ENCODE results near the gene NUDT19.
A peak's percentile ranks its signal among the peaks of the same experiment; 100 is the strongest.
"Not testable (repeated sequence)": the region's sequence is repeated elsewhere in the genome, so short reads cannot be mapped to it uniquely, and the experiment has no call there.

NUDT19 gene

DNA sequence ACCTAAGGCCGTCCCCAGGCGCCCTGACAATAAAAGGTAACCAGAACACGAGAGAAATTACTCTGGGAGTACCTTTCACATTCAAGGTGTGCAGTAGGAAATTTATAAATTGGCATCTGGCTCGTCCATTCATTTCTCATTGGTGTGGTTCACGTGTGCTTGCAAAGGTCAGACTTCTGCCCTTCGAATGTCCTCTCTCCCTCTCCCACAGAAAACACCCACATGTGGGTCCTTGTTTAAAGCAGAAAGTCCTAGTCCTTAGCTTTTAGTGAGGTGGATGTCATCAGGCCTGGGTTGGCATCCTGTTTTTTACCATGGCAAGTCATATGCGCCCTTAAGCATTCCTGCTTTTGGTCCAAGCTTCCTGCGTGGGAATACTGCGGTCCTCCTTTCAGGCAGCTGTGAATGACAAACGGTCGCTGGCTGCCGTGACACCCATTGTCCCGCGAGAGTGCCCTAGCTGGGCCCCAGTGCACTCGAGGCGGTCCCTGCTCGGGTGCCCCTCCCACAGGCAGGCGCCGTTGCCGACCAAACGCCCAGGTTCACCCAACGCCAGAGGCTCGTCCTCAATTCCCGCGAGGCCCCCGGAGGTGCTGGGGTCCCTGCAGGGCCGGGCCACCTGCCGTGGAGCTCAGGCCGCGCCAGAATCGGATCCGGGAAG, at the start of gene NUDT19:
TSS of gene NUDT19 (plus strand) at position 531 of the 661 bp plus-strand sequence. CDS start 140 bp downstream, outside the sequence.
- DNase-seq: peak; percentile 80

DNA sequence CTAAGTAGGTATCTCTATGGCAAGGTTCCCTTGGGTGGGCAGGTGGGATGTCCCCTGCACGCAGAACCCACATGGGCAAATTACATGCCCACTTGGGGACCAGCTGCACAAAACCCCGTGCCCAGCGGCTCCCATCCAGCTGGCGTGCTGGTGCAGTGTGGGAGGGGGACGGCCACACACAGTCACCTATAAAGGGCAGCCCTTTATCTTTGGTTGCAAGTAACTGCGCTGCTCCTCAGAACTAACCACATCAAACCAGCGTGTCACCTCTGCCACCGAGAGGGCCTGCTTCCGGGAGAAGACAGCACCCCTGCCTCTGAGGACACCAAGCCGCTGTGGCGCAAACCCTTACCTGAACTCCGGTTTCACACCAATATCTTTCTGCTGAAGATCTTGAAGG, 48.9 kb upstream of the NUDT19 start:
- peak; percentile 57 for DNase-seq

DNA sequence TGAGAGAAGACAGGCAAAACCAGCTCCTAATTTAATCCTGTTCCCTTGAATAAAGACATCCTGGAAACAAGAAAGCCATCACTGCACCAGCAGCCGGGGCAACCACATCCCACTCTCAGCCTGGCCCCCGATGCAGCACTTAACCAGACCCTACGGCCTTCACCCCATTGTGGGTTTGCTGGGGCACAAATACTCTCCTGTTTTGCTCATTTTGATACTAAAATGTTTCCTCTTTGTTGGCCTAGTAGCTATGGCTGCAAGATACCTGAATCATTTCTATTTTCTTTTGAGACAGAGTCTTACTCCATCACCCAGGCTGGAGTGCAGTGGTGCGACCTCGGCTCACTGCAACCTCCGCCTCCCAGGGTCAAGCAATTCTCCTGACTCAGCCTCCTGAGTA, 45.1 kb upstream of the NUDT19 start:
- DNase-seq: no peak

DNA sequence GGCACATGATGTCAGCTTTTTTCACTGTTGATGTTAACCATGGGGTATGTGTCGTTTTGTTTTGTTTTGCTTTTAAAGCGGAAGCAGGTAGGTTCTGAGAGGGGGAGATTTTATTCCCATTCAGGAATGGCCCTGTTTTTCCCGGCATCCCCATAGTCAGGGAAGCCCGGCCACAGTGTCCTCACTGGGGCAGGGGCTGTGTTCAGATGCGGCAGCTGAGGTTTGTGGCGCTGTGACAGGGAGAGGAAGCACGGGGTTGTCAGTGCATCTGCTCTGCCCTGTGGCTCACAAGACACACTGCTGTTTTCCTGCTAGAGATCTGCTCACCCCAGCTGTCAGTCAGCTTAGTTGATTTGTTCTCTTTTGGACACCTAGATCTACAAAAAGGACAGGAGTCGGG, 44.3 kb upstream of the NUDT19 start:
- no peak for DNase-seq

DNA sequence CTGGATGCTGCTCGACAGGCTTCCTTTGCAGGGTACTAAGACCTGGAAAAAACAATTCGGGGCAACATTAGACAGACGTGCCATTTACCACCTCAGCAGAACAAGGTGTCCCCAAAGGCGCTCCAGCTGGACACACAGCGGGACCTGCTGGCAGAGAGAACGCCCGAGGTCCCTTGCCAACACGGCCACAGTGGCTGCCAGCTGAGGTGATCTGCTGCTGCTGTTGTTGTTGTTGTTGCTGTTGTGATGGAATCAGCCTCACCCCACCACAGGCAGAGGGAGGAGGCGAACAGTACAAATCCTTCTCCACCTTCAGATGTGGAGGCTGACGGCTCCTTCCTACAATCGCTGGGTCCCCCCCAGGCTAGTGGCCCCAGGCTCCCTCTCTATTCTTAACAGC, 41.9 kb upstream of the NUDT19 start:
- DNase-seq: no peak

DNA sequence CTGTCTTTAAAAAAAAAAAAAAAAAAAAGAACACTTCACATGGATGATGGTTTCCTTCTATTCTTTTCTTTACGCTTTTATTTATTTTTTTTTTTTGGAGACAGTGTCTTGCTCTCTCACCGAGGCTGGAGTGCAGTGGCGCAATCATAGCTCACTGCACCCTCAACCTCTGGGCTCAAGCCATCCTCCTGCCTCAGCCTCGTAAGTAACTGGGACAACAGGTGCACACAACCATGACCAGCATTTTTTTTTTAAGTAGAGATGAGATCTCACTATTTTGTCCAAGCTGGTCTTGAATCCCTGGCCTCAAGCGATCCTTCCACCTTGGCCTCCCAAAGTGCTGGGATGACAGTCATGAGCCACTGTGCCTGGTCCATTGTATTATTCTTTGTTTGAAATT, 41.0 kb upstream of the NUDT19 start:
- no peak for DNase-seq

DNA sequence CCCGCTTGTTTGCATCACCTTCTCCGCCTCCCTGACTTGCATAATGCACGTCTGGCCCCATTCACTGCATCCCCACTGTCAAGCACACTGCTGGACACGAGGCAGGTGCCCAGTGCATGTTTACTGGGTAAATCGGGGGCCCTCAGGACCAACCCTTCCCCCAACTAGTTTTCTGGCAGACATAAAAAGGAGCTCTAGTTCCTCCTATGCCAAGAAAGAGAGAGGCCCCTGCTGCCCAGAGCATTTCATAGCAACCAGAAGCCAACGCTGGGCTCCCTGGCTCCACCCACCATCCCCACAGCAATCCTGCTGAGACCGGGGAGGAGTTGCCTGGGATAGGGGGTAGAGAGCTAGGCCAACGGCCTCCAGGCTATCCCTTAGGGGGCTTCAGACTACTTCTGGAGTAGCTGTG, 39.9 kb upstream of the NUDT19 start:
- no peak for DNase-seq

DNA sequence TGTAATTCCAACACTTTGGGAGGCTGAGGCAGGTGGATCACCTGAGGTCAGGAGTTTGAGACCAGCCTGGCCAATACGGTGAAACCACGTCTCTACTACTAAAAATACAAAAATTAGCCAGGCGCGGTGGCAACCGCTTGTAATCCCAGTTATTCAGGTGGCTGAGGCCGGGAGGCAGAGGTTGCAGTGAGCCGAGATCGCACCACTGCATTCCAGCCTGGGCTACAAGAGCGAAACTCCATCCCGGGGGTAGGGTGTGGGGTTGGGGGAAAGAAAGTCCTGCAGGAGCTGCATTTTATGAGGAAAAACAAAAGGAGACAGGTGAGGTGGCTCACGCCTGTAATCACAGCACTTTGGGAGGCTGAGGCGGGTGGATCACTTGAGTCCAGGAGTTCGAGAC, 39.3 kb upstream of the NUDT19 start:
- DNase-seq: not testable (repeated sequence)

DNA sequence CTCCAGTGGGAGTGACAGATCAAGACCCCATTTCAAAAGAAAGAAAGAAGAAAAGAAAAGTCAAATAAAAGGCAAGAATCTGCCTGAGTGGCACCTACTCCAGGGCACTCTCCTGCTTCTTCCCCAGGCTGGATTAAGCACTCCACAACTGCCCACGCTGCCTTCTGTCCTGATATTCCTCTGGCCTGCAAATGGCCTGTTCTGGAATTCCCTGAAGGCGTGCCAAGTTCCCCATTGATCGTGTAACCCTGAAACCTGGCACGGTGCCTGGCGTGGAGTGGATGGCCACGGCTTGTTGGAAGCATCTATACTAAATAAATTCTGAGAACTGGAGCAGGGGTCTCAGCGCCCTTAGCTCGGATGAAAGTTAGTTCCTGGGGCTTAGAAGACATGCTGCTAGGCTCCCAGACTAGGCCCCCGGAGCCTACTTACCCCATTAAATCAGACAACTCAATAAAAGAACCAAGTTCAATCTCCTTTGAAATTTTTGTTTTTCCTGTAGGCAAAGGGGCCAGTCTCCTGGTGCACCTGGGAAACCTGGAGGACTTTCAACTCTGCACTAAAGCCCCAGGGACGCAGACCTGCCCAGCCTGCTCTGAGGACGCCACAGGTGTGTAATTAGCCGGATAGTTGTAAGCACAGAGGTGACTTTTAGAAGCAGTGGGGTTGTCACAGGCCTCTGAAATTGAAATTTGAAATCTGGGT, 38.6 kb upstream of the NUDT19 start:
- no peak for DNase-seq

DNA sequence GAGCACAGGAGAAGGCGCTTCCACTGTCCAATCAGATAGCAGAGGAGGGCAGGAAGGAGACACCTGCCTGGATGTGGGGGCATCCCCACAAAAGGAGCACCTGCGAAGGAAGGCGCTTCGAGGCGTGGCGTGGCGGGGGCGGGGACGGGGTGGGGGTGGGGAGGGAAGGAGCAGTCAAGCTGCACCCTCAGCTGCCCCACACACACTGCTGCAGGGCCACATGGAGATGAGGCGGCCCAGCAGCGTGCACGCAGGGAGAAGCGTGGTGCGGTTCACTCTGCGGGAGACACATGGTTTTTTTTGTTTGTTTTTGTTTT, 38.1 kb upstream of the NUDT19 start:
- no peak for DNase-seq

DNA sequence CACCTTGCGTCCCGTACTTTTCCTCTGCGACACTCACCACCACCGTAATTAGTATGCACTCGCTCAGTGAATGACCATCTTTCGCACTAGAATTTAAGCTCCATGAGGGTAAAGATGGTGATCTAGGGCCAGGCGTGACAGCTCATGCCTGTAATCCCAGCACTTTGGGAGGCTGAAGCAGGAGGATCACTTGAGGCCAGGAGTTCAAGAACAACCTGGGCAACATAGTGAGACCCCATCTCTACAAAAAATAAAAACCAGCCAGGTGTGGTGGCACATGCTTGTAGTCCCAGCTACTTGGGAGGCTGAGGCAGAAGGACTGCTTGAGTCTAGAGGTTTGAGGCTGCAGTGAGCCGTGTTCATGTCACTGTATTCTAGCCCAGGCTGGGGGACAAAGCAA, 35.2 kb upstream of the NUDT19 start:
- not testable (repeated sequence) for DNase-seq

DNA sequence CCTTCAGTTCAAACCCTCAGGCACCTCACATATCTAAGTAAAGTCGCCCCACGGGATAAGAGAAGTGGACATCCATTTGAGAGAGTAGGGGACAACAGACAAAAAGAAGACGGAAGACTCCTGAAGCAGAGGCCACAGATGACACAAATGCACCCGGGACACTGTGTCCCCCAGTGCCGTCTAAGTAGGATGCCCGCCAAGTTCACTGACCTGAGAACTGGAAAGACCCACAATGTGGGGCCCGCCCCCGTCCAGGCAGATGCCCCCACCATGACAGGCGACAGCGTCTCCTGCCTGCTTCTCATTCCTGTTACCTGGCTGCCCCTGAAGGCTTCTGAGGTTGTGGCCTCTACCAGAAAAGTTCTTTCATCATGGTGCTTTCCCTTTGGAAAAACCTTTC, 33.5 kb upstream of the NUDT19 start:
- DNase-seq: no peak

DNA sequence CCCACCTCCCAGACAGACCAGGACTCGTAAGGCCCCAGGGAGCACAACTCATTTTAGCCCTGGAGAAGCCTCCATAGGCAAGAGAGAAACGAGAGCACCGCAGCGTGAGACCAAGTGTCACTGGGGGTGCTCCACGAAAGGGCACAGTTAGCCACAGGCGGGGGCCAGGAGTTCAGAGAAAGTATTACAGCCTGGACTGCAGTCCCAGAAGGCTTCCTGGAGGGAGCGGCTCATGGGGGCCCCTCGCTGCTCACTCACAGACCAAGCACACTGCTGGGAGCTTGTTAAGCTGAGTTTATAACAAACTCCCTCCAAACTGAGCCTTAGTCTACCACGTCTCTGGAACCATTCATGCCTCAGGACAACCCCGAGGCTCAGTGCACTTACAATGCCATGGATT, 33.1 kb upstream of the NUDT19 start:
- no peak for DNase-seq

DNA sequence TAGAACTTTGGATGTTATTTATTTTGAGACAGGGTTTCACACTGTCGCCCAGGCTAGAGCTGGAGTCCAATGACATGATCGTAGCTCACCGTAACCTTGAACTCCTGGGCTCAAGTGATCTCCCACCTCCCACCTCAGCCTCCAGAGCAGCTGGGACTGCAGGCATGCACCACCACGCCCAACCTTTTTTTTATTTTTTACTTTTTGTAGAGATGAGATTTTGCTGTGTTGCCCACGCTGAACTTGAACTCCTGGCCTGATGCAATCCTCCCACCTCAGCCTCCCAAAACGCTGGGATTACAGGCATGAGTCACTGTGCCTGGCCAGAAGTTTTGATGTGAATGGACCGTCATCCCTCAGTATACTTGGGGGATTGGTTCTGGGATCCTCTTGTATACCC, 30.3 kb upstream of the NUDT19 start:
- DNase-seq: no peak

DNA sequence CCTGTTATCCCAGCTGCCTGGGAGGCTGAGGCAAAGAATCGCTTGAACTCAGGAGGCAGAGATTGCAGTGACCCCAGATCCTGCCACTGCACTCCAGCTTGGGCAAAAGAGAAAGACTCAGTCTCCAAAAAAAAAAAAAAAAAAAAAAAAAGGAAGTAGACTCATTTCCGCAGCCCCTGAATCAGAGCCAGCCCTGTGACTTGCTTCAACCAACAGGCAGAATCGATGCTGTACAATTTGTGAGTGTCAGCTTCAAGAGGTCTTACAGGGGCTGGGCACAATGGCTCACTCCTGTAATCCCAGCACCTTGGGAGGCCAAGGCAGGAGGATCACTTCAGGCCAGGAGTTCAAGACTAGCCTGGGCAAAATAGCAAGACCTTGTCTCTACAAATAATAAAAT, 29.4 kb upstream of the NUDT19 start:
- DNase-seq: no peak

DNA sequence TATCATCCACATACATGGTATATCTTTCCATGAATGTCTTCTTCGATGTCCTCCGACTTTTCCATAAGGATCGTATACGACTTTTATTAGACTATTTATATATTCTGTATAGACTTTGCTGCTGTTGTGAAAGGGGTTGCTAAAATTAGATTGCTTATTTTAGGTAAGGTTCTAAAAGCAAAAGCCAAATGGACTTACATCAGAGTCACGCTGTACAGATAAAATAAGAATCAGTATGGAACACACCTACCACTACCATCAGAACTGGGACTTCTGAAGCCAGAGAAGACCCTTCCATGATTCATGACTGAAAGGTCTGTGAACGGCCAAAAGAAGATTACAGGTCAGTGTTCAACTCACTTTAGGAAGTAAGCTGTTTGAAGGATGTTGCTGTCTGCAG, 25.5 kb upstream of the NUDT19 start:
- no peak for DNase-seq

DNA sequence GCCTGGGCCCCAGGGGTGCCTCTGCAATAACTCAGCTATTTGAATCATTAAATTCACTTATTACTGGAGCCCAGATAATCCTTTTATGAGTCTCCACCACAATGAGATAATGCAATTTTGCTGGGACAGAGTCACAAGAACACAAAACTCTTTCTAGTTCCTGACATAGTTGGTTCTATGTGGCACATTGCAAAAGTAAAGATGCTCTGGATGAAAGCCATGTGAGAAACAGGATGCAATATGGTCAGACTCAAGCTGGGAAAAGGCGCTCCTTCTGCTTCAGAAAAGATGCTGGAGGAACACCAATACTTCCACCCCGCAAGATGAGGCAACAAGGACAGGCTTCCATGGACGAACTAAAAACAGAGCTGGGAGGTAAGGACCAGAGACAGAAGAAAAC, 22.3 kb upstream of the NUDT19 start:
- DNase-seq: no peak

DNA sequence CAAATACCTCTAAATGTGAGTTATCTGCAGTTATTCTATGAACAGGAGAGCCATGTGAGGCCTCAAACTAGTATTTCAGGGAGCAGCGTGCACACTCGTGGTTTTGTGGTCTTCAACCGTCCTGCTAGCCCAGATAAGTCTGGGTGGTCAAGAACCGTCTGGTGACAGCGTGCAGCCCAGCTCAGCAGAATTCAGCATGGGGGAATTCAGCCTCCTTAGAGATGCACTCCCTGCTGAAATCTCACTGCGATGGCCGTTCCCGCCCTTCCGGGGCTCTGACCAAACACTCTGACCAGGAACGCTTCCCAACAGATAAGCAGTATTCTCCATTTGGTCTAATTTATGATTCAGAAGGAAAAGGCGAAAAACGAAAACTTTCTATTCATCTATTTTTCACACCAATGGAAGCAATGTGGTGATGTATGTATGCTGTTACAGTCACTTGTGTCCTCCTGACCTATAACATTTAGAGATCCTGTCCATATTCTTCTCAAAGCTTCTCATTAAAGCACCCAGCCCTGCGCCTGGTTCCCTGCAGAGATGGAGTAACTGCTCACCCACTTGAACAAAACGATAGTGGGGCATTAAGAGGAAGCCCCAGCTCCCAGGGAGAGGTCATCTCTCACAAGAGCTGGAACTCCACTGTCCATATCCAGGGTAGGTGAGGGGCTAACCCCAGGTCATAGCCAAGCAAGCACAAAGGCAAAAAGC, 19.6 kb upstream of the NUDT19 start:
- no peak for DNase-seq

DNA sequence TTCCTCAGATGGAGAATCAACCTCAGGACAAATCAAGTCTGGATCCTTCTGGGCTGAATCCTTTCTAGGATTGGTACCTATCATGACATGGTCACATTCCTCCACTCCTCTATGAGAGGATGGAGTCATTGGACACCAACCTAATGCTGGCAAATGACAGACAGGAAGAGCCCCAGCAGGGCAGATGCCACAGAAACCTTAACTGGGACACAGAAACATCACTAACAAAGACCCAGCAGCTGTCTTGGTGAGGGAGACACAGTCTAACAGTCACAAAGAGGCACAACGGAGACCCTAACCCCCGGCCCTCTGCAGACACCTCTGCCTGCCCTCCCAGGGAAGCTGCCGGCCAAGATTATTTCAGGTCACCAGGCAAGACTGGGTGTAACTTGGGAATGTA, 18.8 kb upstream of the NUDT19 start:
- DNase-seq: no peak

DNA sequence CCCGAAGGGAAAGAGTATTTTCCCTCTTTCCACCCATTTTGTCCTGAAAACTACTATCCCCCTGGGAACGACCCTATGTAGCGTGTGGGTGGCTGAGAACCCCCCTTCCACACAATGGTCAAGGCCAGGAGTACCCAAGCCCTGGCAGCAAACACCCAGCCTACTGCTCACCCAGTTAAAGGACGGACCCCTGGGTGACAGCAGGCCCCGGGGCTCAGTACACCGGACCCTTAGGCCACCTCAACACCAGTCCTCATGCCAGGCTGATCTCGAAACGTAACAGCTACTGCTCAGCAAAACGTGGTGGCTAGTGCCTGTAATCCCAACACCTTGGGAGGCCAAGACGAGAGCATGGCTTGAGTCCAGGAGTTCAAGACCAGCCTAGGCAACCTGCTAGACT, 18.0 kb upstream of the NUDT19 start:
- no peak for DNase-seq

DNA sequence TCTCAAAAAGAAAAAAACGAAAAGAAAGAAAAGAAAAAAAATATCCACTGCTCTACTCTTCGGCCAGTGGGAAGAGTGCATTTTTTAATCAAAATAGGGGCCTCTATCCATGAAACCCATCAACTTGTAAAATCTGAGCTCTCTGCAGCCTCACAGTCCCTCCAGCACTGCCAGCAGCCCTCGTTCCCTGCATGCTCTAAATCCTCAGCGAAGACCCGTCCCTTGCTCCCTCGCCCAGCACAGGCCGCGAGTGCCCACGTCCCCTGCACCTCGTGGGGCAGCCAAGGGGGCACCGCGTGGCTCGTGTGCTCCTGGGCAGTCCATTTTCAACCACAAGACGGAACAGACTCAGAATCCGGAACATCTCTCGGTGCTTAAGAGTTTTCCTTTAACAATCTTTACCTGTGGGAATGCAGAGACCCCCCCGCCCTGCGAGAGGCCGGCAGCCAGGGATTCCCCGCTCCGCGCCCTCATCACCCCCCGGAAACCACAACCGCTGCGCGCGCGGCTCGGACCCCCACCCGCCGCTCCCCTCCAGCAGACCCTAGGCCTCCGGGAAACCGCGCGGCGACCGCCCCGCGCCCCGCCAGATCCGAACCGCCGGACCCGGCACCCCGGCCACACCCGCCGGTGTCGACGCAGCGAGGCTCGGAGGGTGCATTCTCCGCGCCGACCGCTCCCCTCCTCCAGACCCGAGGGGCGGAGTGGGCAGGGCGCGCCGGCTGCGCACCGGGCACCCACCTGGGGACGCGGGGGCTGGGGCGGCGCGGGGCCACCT, 17.3 kb upstream of the NUDT19 start:
- DNase-seq: no peak

DNA sequence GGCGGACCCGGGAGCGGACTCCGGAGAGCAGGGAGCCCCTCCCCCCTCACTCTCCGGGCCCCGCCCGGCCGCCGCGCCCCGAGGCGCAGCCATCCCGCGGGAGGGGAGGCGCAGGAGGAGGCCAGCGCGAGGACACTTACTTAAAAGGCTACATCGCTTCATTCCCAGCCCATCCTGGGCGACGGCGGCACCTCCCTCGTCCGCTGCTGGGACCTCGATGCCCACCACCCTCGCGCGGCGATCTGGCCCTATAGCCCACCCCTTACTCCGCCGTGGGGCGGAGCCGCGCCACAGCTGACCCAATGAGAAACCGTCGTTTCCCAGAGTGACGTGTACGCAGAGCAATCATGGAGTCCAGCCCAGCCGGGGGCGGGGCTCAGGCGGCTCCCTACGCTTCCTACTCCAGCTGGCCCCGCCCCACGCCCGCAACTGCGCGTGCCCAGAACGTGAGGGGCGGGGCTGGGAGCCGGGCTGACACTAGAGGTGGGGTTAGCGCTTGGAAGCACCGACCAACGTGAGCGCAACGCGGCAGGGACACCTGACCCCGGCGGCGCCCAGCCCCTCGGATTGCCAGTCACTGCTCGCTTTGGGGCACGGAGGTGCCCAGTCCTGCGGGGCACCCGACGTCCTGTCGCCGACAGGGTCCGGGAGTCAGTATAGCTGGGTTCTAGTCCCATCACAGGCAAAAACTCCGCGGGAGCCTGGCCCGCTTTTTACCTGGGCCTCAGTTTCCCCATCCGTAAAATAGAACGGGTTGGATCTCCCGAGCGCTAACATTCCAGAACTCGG, 16.5 kb upstream of the NUDT19 start, which contains the start of gene ANKRD27:
TSS of gene ANKRD27 (minus strand) at position 250 of the 789 bp plus-strand sequence. CDS start 16,165 bp downstream, outside the sequence.
- DNase-seq: peak; percentile 98

Measured in stimulated activated CD4-positive, alpha-beta T cell treated with anti-CD3 and anti-CD28 coated beads, Interleukin-4, amount 100 ng/mL, for 24 hours (primary cell).